OCI-LY3 (cell line): ENCODE measurements around the gene TCP11.

Source experiments
- H2AFZ ChIP-seq: fragments of 200-600, 300-600 bp; shearing (Covaris generic); 2 replicates; pipeline ENCODE4 v1.6.0; 2014; ENCODE audit warnings: antibody characterized with exemption, low read depth, low read length
- H3K27ac ChIP-seq: fragments of 200-600, 300-600 bp; sonication (generic); 2 replicates; pipeline ENCODE4 v1.5.1; 2014; ENCODE audit warnings: mild to moderate bottlenecking, low read length, moderate library complexity, mixed read lengths
- H3K27me3 ChIP-seq: fragments of 200-600, 300-600 bp; sonication (generic); 2 replicates; pipeline ENCODE4 v1.6.1; 2014; ENCODE audit warnings: low read depth, low read length, mixed read lengths
- H3K36me3 ChIP-seq: fragments of 200-600, 300-600 bp; sonication (generic); replicated peaks from 2 replicates; pipeline ENCODE3; 2014; ENCODE audit warnings: low read depth, low read length, mixed read lengths
- H3K4me1 ChIP-seq: fragments of 300-600, 200-600 bp; sonication (generic); 2 replicates; pipeline ENCODE4 v1.6.1; 2014; ENCODE audit warnings: low read length, mixed read lengths
- H3K4me2 ChIP-seq: fragments of 200-600, 300-600 bp; sonication (generic); 2 replicates; pipeline ENCODE4 v1.6.1; 2014; ENCODE audit warnings: low read length, mixed read lengths
- H3K4me3 ChIP-seq: fragments of 300-600, 200-600 bp; sonication (generic); 2 replicates; pipeline ENCODE4 v1.5.1; 2014; ENCODE audit warnings: antibody characterized with exemption, mild to moderate bottlenecking, low read length, moderate library complexity
- H3K79me2 ChIP-seq: fragments of 300-600, 200-600 bp; shearing (Covaris generic); 2 replicates; pipeline ENCODE4 v1.6.1; 2014; ENCODE audit warnings: mild to moderate bottlenecking, low read length, mixed read lengths
- H3K9ac ChIP-seq: fragments of 300-600, 200-600 bp; shearing (Covaris generic); 2 replicates; pipeline ENCODE4 v1.6.0; 2014; ENCODE audit warnings: mild to moderate bottlenecking, low read length, moderate library complexity
- H3K9me3 ChIP-seq: fragments of 200-600, 300-600 bp; shearing (Covaris generic); 2 replicates; pipeline ENCODE4 v1.6.1; 2014; ENCODE audit warnings: low read length, mixed read lengths; ENCODE audit not compliant: insufficient read depth
- H4K20me1 ChIP-seq: fragments of 200-600, 300-600 bp; sonication (generic); 2 replicates; pipeline ENCODE4 v1.6.1; 2016; ENCODE audit warnings: low read length, mixed read lengths; ENCODE audit not compliant: insufficient read depth
- EZH2phosphoT487 ChIP-seq: fragments of 200-600 bp; shearing (Covaris generic); IDR thresholded peaks from 2 replicates; pipeline ENCODE4 v1.6.1; 2018; ENCODE audit warnings: antibody characterized with exemption, mixed run types, low read depth
- TF ChIP-seq, protein P1 (sequence below): fragments of 200-600, 300-600 bp; sonication (generic); IDR thresholded peaks from 2 replicates; pipeline ENCODE4 v1.5.1; 2014; ENCODE audit warnings: antibody characterized with exemption, low read length, low read depth

The TCP11 gene

DNA sequence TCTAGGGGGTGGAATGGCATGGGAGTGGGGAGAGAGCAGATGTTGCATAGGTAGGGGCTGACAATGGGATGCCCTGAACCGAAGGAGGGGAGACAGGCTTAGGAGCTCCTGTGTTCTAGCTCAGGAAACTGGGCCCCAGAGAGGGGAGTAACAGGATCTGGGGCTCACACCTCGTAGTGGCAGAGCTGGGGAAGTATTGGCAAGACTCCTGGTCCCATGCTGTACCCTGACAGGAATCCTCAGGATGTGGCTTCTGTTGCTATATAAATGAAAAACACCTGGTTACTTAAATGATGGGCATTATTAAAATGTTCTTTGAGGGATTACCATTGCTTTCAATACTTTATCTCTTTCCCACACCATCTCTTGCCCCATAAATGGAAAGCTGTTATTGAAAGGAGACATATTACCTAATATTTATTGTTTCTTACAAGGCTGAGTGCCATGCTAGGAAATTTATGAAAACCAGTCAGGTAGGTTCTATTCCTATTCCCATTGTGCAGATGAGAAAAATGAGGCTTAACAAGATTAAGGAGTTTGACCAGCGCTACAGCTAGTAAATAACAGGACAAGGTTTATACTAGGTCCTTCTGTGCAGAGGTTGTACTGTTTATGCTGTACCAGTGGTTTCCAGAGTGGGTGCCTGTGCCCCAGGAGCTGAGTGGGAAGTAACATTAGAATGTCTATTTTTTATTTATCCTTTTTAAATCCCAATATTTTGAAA is 35.3 kb upstream of the TCP11 start:
- Histone ChIP-seq H3K36me3 (no peaks in the 10 kb centered on the region), H3K27ac (no peak overlapping the region), H3K4me2 (no peak overlapping the region), H3K4me1 (peaks cover 6% of the 10 kb centered on the region), H3K9me3 (no peaks in the 10 kb centered on the region), H3K4me3 (no peak overlapping the region), H3K79me2 (no peaks in the 10 kb centered on the region), H3K9ac (no peak overlapping the region), H2AFZ (no peak overlapping the region), H4K20me1 (no peaks in the 10 kb centered on the region), H3K27me3 (peaks cover 8% of the 10 kb centered on the region; the same call in 1 of the 2 replicates)
- TF ChIP-seq EZH2phosphoT487, result no peak
- TF ChIP-seq, protein P1, sequence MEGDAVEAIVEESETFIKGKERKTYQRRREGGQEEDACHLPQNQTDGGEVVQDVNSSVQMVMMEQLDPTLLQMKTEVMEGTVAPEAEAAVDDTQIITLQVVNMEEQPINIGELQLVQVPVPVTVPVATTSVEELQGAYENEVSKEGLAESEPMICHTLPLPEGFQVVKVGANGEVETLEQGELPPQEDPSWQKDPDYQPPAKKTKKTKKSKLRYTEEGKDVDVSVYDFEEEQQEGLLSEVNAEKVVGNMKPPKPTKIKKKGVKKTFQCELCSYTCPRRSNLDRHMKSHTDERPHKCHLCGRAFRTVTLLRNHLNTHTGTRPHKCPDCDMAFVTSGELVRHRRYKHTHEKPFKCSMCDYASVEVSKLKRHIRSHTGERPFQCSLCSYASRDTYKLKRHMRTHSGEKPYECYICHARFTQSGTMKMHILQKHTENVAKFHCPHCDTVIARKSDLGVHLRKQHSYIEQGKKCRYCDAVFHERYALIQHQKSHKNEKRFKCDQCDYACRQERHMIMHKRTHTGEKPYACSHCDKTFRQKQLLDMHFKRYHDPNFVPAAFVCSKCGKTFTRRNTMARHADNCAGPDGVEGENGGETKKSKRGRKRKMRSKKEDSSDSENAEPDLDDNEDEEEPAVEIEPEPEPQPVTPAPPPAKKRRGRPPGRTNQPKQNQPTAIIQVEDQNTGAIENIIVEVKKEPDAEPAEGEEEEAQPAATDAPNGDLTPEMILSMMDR, result no peak

DNA sequence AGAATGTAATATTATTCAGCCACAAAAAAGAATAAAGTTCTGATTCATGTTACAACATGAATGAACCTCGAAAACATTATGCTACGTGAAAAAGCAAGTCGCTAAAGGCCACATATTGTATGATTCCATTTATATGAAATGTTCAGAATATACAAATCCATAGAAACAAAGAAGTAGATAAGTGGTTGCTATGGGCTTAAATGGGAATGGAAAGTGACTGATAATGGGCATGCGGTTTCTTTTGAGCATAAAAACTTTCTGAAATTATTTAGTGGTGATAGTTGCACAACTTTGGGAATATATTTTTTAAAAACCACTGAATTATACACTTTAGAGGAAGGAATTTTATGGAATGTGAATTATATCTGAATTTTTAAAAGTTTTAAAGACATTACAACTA is 33.4 kb upstream of the TCP11 start:
- no peaks in the 10 kb centered on the region for H3K36me3 ChIP-seq
- TF ChIP-seq, protein P1, result no peak
- TF ChIP-seq EZH2phosphoT487, result no peak
- H3K4me1 ChIP-seq, result peaks cover 13% of the 10 kb centered on the region
- no peak overlapping the region for H3K9ac ChIP-seq
- no peak overlapping the region for H2AFZ ChIP-seq
- peaks cover 10% of the 10 kb centered on the region; the same call in 1 of the 2 replicates for H3K27me3 ChIP-seq
- H3K27ac ChIP-seq, result no peak overlapping the region
- no peak overlapping the region for H3K4me2 ChIP-seq
- H3K9me3 ChIP-seq, result no peaks in the 10 kb centered on the region
- no peaks in the 10 kb centered on the region for H4K20me1 ChIP-seq
- no peaks in the 10 kb centered on the region for H3K79me2 ChIP-seq
- no peak overlapping the region for H3K4me3 ChIP-seq

DNA sequence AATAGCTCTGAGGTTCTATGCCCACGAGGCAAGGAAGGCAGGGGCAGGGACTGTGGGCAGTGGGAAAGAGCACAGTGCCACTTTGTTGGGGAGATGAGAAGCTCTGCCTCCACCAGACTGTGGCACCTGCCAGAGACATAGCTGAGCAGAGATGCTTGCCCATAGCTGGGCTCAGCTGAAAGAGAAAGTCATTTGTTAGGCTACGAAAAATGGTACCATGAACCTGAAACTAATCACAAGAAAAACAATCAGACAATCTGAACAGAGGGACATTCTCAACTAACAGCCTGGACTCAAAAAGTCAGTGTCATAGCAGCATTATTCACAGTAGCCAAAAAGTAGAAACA is 32.9 kb upstream of the TCP11 start:
- no peaks in the 10 kb centered on the region for H3K36me3 ChIP-seq
- H3K27me3 ChIP-seq, result peaks cover 10% of the 10 kb centered on the region; the same call in 1 of the 2 replicates
- no peak overlapping the region for H3K4me3 ChIP-seq
- H3K9ac ChIP-seq, result no peak overlapping the region
- H3K79me2 ChIP-seq, result no peaks in the 10 kb centered on the region
- peaks cover 10% of the 10 kb centered on the region for H3K4me1 ChIP-seq
- no peak overlapping the region for H3K4me2 ChIP-seq
- TF ChIP-seq, protein P1, result no peak
- no peak for TF ChIP-seq EZH2phosphoT487
- no peaks in the 10 kb centered on the region for H3K9me3 ChIP-seq
- no peak overlapping the region for H2AFZ ChIP-seq
- no peaks in the 10 kb centered on the region for H4K20me1 ChIP-seq
- H3K27ac ChIP-seq, result no peak overlapping the region

DNA sequence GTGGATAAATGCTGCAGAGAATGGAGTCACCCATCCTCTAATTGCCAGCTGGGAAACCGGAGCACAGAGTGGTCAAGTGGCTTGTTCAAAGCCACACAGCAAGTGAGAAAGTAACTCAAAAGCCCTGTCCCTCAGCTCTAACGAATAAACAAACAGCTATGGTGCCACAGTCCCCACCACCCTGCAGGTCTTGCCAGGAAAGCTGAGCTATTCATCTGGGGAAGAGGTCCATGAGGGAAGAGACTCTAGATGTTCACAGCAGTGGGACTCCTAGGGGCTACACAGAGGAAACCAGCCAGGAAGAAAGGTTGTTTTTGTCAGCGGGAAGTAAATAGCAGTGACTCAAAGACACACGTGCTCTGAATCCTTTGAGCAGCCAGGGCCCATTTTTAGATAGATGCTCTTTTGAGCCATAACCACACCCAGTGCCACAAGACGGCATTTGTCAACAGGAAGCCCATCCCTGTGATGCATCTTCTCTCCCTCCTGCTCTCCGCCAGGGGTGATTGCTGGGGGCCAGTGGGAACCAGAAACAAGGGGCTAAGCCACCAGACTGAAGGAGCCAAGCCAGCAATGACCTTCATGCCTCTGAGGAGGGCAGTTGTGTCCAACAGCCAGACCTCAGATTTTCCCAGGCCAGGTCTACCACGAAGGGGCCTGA is 32.4 kb upstream of the TCP11 start:
- H3K36me3 ChIP-seq, result no peaks in the 10 kb centered on the region
- no peak overlapping the region for H3K4me3 ChIP-seq
- no peak overlapping the region for H2AFZ ChIP-seq
- peaks cover 10% of the 10 kb centered on the region for H3K4me1 ChIP-seq
- no peaks in the 10 kb centered on the region for H3K79me2 ChIP-seq
- no peak overlapping the region for H3K4me2 ChIP-seq
- H3K27me3 ChIP-seq, result peaks cover 10% of the 10 kb centered on the region; the same call in 1 of the 2 replicates
- no peak overlapping the region for H3K27ac ChIP-seq
- no peaks in the 10 kb centered on the region for H3K9me3 ChIP-seq
- TF ChIP-seq EZH2phosphoT487, result no peak
- TF ChIP-seq, protein P1, result no peak
- no peaks in the 10 kb centered on the region for H4K20me1 ChIP-seq
- no peak overlapping the region for H3K9ac ChIP-seq
